Peyer's patch (tissue), 4 donors: ENCODE data around the gene LUC7L3. TPM values are rescaled to one million over a fixed set of nuclear protein-coding genes. Genes with fewer than 3 reads are reported as not detected.
"Not testable (repeated sequence)": the region's sequence is repeated elsewhere in the genome, so short reads cannot be mapped to it uniquely, and the experiment has no call there.

Experiments
- DNase-seq, 3 donors: peaks; one replicate each; pipeline ENCODE4 v3.0.0-alpha.2; 2017 to 2019
- H3K27ac ChIP-seq, 4 donors: fragments of 200-600 bp; sonication (generic); one replicate each; pipeline ENCODE4 v1.5.1; 2016 to 2019
- H3K27me3 ChIP-seq, 2 donors: fragments of 200-600 bp; sonication (generic); one replicate each; pipeline ENCODE4 v1.5.1; 2019
- H3K36me3 ChIP-seq, 3 donors: fragments of 200-600 bp; sonication (generic); one replicate each; pipeline ENCODE4 v1.5.1; 2016 to 2019
- H3K4me1 ChIP-seq, 4 donors: fragments of 200-600 bp; sonication (generic); one replicate each; pipeline ENCODE4 v1.5.1; 2016 to 2019
- H3K4me3 ChIP-seq, 4 donors: fragments of 200-600 bp; sonication (generic); 1 replicate in 3 of 4; 2 replicates in 1 of 4; pipeline ENCODE4 v1.5.1; 2016 to 2019; ENCODE audit warnings: mild to moderate bottlenecking in 1 of 4
- H3K9me3 ChIP-seq, 4 donors: fragments of 200-600 bp; sonication (generic); one replicate each; pipeline ENCODE4 v1.5.1; 2016 to 2019; ENCODE audit warnings: mild to moderate bottlenecking in 1 of 4
- POLR2A ChIP-seq, 2 donors: fragments of 450-650 bp; IDR thresholded peaks; one replicate each; pipeline ENCODE4 v1.5.1; 2017; ENCODE audit warnings: antibody characterized with exemption in 2 of 2, mild to moderate bottlenecking in 2 of 2, moderate library complexity in 2 of 2
- total RNA-seq, 4 donors: library from RNA; depleted of rRNA; stranded (reverse); fragments of >200 nt; gene quantifications; one replicate each; pipeline ENCODE4 v1.1.0, GENCODE V29; 2016
- TF ChIP-seq, protein P1 (sequence below), 6 experiments: fragments of 450-650 bp in 4 of 6; fragments of 200-600 bp in 2 of 6; sonication (generic) in 1 of 6; IDR thresholded peaks; one replicate each; pipeline ENCODE4 v1.5.1; 2017 to 2019; ENCODE audit warnings: antibody characterized with exemption in 6 of 6, mild to moderate bottlenecking in 3 of 6, moderate library complexity in 1 of 6

The LUC7L3 gene
- total RNA-seq, 4 donors from 2014 or later: 77.2 to 1,326 (median 139) TPM

DNA sequence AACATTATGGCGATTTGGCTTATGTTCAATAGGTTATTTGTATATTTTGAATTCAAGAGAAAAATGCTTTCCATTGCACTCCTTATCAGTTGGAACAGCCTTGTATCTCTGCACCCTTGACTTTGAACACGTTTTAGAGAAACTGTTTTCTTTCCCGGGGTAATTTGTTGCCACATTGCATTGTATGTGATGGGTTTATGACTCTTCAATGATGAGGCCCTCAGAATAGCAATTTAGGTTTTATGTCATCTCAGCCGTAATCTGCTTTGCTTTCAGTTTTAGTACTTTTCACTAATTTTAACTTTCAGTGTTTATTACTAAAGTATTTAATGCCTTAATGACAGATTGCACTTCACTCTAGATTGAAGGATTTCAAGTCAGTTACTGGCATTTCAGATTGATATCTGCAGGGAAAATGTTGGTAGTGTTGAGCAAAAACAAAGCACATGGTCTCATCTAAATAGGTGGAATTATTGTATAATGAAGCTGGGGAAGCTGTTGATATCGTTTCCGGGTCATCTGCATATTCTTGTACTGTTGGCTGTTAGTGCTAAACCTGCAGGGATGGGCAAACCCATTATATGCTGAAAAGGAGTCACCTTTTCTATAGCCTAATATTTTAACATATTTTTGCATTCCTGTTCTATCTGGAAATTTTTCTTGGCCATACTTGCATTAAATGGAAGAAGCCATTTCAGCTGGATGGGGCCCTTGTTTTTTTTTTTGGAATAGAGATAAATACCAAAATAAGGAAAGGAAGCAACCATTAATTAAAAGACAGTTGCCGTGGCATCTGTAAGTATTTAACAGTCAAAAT lies 2.0 kb downstream of the LUC7L3 start:
- Histone ChIP-seq H3K4me1 (peaks cover 8 to 51% (median 18%) of the 10 kb centered on the region in 4 donors), H3K27me3 (no peaks in the 10 kb centered on the region), H3K27ac (peak overlapping the region in 3 of 4 donors; percentile 45 to 94 (median 93)), H3K36me3 (no peaks in the 10 kb centered on the region), H3K9me3 (no peaks in the 10 kb centered on the region), H3K4me3 (peak overlapping the region; percentile 73 to 96 (median 86))
- TF ChIP-seq POLR2A (IDR thresholded peaks at IDR 0.05): no peak
- TF ChIP-seq, protein P1, sequence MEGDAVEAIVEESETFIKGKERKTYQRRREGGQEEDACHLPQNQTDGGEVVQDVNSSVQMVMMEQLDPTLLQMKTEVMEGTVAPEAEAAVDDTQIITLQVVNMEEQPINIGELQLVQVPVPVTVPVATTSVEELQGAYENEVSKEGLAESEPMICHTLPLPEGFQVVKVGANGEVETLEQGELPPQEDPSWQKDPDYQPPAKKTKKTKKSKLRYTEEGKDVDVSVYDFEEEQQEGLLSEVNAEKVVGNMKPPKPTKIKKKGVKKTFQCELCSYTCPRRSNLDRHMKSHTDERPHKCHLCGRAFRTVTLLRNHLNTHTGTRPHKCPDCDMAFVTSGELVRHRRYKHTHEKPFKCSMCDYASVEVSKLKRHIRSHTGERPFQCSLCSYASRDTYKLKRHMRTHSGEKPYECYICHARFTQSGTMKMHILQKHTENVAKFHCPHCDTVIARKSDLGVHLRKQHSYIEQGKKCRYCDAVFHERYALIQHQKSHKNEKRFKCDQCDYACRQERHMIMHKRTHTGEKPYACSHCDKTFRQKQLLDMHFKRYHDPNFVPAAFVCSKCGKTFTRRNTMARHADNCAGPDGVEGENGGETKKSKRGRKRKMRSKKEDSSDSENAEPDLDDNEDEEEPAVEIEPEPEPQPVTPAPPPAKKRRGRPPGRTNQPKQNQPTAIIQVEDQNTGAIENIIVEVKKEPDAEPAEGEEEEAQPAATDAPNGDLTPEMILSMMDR (IDR thresholded peaks at IDR 0.05): no peak
- DNase-seq: no peak

DNA sequence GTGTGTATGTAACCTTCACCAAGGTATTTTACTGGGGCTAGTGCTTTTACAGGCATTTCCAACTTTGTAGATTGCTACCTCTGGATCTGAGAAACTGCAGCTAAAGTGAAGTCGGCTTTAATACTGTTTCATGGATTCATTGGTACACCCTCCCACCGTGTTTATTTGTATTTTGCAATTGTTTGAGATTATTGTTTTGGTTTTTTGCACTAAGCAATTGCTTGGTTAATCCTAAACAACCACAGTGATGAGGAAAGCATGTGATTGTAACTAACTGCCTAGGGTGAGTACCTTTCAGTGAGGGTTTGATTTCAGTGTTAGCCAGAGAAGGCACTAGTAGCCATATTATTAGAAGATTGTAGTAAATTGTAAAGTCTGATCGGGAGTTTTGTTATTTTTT lies 3.3 kb downstream of the LUC7L3 start:
- no peaks in the 10 kb centered on the region for H3K27me3 ChIP-seq
- no peak overlapping the region for H3K27ac ChIP-seq
- TF ChIP-seq POLR2A (IDR thresholded peaks at IDR 0.05): no peak
- TF ChIP-seq, protein P1 (IDR thresholded peaks at IDR 0.05): no peak
- peaks cover 8 to 64% (median 28%) of the 10 kb centered on the region in 4 donors for H3K4me1 ChIP-seq
- peak overlapping the region in 1 of 4 donors; percentile 84 for H3K4me3 ChIP-seq
- no peaks in the 10 kb centered on the region for H3K9me3 ChIP-seq
- no peak for DNase-seq
- no peaks in the 10 kb centered on the region for H3K36me3 ChIP-seq

DNA sequence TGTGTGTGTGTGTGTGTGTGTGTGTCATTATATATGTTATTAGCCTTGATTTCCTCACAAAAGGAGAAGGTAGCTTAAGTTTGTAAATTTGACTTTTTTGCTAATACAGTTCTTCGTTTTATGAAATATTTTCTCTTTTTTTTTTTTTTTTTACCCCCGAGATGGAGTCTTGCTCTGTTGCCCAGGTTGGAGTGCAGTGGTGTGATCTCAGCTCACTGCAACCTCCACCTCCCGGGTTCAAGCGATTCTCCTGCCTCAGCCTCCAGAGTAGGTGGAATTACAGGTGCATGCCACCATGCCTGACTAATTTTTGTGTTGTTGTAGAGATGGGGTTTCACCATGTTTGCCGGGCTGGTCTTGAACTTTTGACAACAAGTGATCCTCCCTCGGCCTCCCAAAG lies 5.2 kb downstream of the LUC7L3 start:
- not testable (repeated sequence) for H3K9me3 ChIP-seq, H3K36me3 ChIP-seq, H3K27me3 ChIP-seq, H3K4me3 ChIP-seq, DNase-seq, H3K27ac ChIP-seq
- peaks cover 8 to 78% (median 28%) of the 10 kb centered on the region in 4 donors for H3K4me1 ChIP-seq

DNA sequence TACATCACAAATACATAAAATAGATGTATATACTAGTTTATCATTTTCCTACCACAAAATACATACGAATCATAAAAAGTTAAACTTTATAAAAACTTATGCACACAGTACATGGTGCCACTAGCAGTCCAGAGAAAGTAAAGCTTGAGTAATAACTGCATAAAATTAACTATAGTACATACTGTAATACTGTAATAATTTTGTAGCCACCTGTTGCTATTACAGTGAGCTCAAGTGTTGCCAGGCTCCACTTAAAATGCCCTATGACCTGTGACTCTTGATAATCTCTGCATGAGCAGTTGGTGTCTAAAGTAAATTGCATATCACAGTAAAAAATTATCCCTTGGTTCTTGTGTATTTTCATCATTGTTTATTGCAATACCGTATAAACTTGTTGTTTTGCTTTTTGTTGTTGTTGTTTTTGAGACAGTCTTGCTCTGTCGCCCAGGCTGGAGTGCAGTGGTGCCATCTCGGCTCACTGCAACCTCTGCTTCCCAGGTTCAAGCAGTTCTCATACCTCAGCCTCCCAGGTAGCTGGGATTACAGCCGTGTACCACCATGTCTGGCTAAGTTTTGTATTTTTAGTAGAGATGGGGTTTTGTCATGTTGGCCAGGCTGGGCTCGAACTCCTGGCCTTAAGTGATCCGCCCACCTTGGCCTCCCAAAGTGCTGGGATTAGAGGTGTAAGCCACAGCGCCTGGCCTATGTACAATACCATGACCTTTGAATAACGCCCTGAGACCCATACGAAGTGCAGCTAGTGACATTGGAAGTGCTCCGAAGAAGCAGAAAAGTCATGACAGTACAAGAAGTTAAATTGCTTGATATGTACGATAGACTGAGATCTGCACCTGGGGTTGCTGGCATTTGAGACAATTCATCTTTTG lies 6.6 kb downstream of the LUC7L3 start:
- H3K27ac ChIP-seq: peak overlapping the region in 1 of 4 donors; percentile 59
- H3K9me3 ChIP-seq: no peaks in the 10 kb centered on the region
- no peak for DNase-seq
- H3K27me3 ChIP-seq: no peaks in the 10 kb centered on the region
- H3K4me3 ChIP-seq: no peak overlapping the region
- H3K4me1 ChIP-seq: peaks cover 8 to 91% (median 32%) of the 10 kb centered on the region in 4 donors
- TF ChIP-seq POLR2A (IDR thresholded peaks at IDR 0.05): no peak
- TF ChIP-seq, protein P1 (IDR thresholded peaks at IDR 0.05): no peak
- H3K36me3 ChIP-seq: no peaks in the 10 kb centered on the region

DNA sequence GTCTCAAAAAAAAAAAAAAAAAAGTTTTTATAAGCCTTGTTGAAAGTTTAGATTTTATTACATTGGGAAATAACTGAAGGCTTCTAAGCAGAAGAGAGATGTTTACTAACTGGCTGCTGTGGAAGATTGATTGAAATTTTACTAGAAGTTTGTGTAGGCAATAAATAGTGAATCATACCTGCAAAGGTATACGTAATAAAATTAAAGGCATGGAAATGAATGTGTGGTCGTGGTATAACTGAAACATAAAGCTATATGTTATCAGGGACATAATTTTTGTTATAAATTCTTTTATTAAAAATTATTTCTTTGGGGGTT lies 8.7 kb downstream of the LUC7L3 start:
- Histone ChIP-seq H3K4me1 (peaks cover 0 to 91% (median 29%) of the 10 kb centered on the region in 4 donors), H3K4me3 (no peak overlapping the region), H3K27ac (no peak overlapping the region), H3K27me3 (no peaks in the 10 kb centered on the region), H3K36me3 (no peaks in the 10 kb centered on the region), H3K9me3 (no peaks in the 10 kb centered on the region)
- no peak for TF ChIP-seq POLR2A (IDR thresholded peaks at IDR 0.05)
- TF ChIP-seq, protein P1 (IDR thresholded peaks at IDR 0.05): no peak
- no peak for DNase-seq
